HepG2 (cell line): ENCODE measurements around the gene PKD1L1. TPM values are rescaled to one million over a fixed set of nuclear protein-coding genes. Genes with fewer than 3 reads are reported as not detected.

Experiments used
- CEBPZ ChIP-seq: IDR thresholded peaks from 2 replicates; pipeline ENCODE4 v1.6.1; 2012; ENCODE audit warnings: low read length, improper control_type of control experiment
- CSRNP1 ChIP-seq: sonication (generic); formaldehyde crosslinking; IDR thresholded peaks from 2 replicates; pipeline ENCODE4 v1.8.1; 2023; ENCODE audit warnings: mild to moderate bottlenecking, missing genetic modification reagents
- E2F2 ChIP-seq: sonication (generic); formaldehyde crosslinking; IDR thresholded peaks from 2 replicates; pipeline ENCODE4 v1.4.0; 2020; ENCODE audit warnings: missing genetic modification reagents, borderline replicate concordance
- HMG20A ChIP-seq: IDR thresholded peaks from 2 replicates; pipeline ENCODE4 v1.6.1; 2016; ENCODE audit warnings: borderline replicate concordance
- MAFK ChIP-seq, 2 experiments: IDR thresholded peaks in 1 of 2; conservative IDR thresholded peaks in 1 of 2; 2 replicates each; pipeline ENCODE4 v1.6.1; 2011; ENCODE audit warnings: improper control_type of control experiment in 2 of 2, low read length in 2 of 2
- NR2F1 ChIP-seq, 2 experiments: fragments of 450-650 bp in 1 of 2; formaldehyde crosslinking in 1 of 2; IDR thresholded peaks; 2 replicates each; pipeline versions ENCODE4 v1.5.0 to v1.6.1; 2016 to 2020; ENCODE audit warnings: mild to moderate bottlenecking in 1 of 2, missing compliant biosample characterization in 1 of 2, missing genetic modification reagents in 1 of 2, moderate library complexity in 1 of 2
- ONECUT2 ChIP-seq: sonication (generic); formaldehyde crosslinking; IDR thresholded peaks from 2 replicates; pipeline ENCODE4 v1.4.0; 2020; ENCODE audit warnings: missing genetic modification reagents
- PBX2 ChIP-seq: IDR thresholded peaks from 2 replicates; pipeline ENCODE4 v1.6.1; 2016; ENCODE audit warnings: control low read depth
- REPIN1 ChIP-seq: sonication (generic); formaldehyde crosslinking; IDR thresholded peaks from 2 replicates; pipeline ENCODE4 v1.8.0; 2022; ENCODE audit warnings: missing genetic modification reagents, low read depth, mild to moderate bottlenecking, borderline replicate concordance
- RXRB ChIP-seq: IDR thresholded peaks from 2 replicates; pipeline ENCODE4 v1.6.1; 2016; ENCODE audit warnings: borderline replicate concordance, missing genetic modification reagents, missing compliant biosample characterization
- SNRNP70 ChIP-seq: fragments of 200-400 bp; formaldehyde crosslinking; IDR thresholded peaks from 2 replicates; pipeline ENCODE4 v1.6.1; 2017; ENCODE audit warnings: mild to moderate bottlenecking, low read depth, low read length, moderate library complexity
- SRSF1 ChIP-seq: fragments of 200-400 bp; formaldehyde crosslinking; optimal IDR thresholded peaks from 2 replicates; pipeline ENCODE3; 2017; ENCODE audit warnings: mild to moderate bottlenecking, low read depth, low read length, moderate library complexity
- TCF7 ChIP-seq: sonication (generic); IDR thresholded peaks from 2 replicates; pipeline ENCODE4 v1.6.1; 2016; ENCODE audit warnings: antibody characterized with exemption, low read depth
- TRAFD1 ChIP-seq: sonication (generic); formaldehyde crosslinking; IDR thresholded peaks from 2 replicates; pipeline ENCODE4 v1.5.1; 2020; ENCODE audit warnings: missing genetic modification reagents, mild to moderate bottlenecking, borderline replicate concordance
- ZBTB7B ChIP-seq: sonication (generic); formaldehyde crosslinking; IDR thresholded peaks from 2 replicates; pipeline ENCODE4 v1.4.0; 2020; ENCODE audit warnings: missing genetic modification reagents
- ZNF10 ChIP-seq: sonication (generic); formaldehyde crosslinking; IDR thresholded peaks from 2 replicates; pipeline ENCODE4 v1.4.0; 2020; ENCODE audit warnings: mild to moderate bottlenecking, low read depth, missing genetic modification reagents, borderline replicate concordance
- ZNF333 ChIP-seq: sonication (generic); formaldehyde crosslinking; IDR thresholded peaks from 2 replicates; pipeline ENCODE4 v1.4.0; 2020; ENCODE audit warnings: mild to moderate bottlenecking, missing genetic modification reagents, borderline replicate concordance
- ZNF432 ChIP-seq: sonication (generic); formaldehyde crosslinking; IDR thresholded peaks from 2 replicates; pipeline ENCODE4 v1.5.0; 2020; ENCODE audit warnings: missing genetic modification reagents, mild to moderate bottlenecking, borderline replicate concordance
- ZNF749 ChIP-seq: sonication (generic); formaldehyde crosslinking; IDR thresholded peaks from 2 replicates; pipeline ENCODE4 v1.8.0; 2022; ENCODE audit warnings: mild to moderate bottlenecking, missing genetic modification reagents, moderate library complexity, borderline replicate concordance
- polyA plus RNA-seq, 8 experiments: library from polyadenylated mRNA; depleted of rRNA in 3 of 8; stranded (reverse) in 7 of 8; unstranded in 1 of 8; fragments of >200 nt; fragmentation: Illumina TruSeq in 4 of 8; extraction: Trizol in 4 of 8; gene quantifications; 2 replicates each; pipeline versions ENCODE4 v1.2.1 to v1.2.3, GENCODE V29; 2011 to 2016; ENCODE audit warnings: low read depth in 4 of 8, missing spikeins in 1 of 8, mixed read lengths in 1 of 8; ENCODE audit not compliant: insufficient read depth in 1 of 8
- total RNA-seq, 5 experiments: library from RNA; depleted of rRNA; stranded (reverse); fragments of >200 nt; fragmentation: Illumina TruSeq; extraction: Trizol; gene quantifications; 2 replicates each; pipeline ENCODE4 v1.2.3, GENCODE V29; 2016; ENCODE audit warnings: low read depth in 1 of 5

PKD1L1 gene
- total and polyA plus RNA-seq, 2 of the 13 experiments (the other 11 are each of a cell fraction or from before 2014, with no cell fraction given), result 0.01 TPM; not detected in 1

- TF ChIP-seq ZNF10 (CRISPR knock-in tag), result no peak
- no peak for TF ChIP-seq ZNF749 (CRISPR knock-in tag)
- peak; percentile 38; the same call in 1 of the 2 replicates for TF ChIP-seq TCF7
- TF ChIP-seq ZNF432 (CRISPR knock-in tag), result no peak
- TF ChIP-seq E2F2, result no peak
- no peak for TF ChIP-seq CEBPZ
- no peak for TF ChIP-seq SRSF1
- TF ChIP-seq SNRNP70, result no peak
- TF ChIP-seq NR2F1 (CRISPR knock-in tag; IDR thresholded peaks at IDR 0.05), result no peak
- TF ChIP-seq TRAFD1, result no peak
- TF ChIP-seq ZNF333, result no peak
- peak; percentile 30; the same call in 1 of the 2 replicates for TF ChIP-seq RXRB (CRISPR knock-in tag)
- TF ChIP-seq PBX2 (CRISPR knock-in tag), result no peak
- peak; percentile 40; the same call in 1 of the 2 replicates for TF ChIP-seq REPIN1 (CRISPR knock-in tag)
- TF ChIP-seq ONECUT2 (CRISPR knock-in tag), result peak; percentile 93
- TF ChIP-seq MAFK (conservative IDR thresholded peaks at IDR 0.05 in 1 of 2, IDR thresholded peaks at IDR 0.05 in 1 of 2; ENCODE audit: low read length in 2 of 2), result no peak
- no peak for TF ChIP-seq ZBTB7B (CRISPR knock-in tag)
- TF ChIP-seq HMG20A (CRISPR knock-in tag), result peak; percentile 34; the same call in 1 of the 2 replicates
- TF ChIP-seq CSRNP1 (CRISPR knock-in tag), result no peak
These were observed 145.2 kb downstream of the PKD1L1 start (continued) for GRCh38 chr7:47803025-47803424.
